ENCODE results near the gene FURIN.

GRCh38 chr15:90895571-90896117 is 27.3 kb downstream of the FURIN start:
- TF ChIP-seq, protein P1, sequence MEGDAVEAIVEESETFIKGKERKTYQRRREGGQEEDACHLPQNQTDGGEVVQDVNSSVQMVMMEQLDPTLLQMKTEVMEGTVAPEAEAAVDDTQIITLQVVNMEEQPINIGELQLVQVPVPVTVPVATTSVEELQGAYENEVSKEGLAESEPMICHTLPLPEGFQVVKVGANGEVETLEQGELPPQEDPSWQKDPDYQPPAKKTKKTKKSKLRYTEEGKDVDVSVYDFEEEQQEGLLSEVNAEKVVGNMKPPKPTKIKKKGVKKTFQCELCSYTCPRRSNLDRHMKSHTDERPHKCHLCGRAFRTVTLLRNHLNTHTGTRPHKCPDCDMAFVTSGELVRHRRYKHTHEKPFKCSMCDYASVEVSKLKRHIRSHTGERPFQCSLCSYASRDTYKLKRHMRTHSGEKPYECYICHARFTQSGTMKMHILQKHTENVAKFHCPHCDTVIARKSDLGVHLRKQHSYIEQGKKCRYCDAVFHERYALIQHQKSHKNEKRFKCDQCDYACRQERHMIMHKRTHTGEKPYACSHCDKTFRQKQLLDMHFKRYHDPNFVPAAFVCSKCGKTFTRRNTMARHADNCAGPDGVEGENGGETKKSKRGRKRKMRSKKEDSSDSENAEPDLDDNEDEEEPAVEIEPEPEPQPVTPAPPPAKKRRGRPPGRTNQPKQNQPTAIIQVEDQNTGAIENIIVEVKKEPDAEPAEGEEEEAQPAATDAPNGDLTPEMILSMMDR (IDR thresholded peaks at IDR 0.05; ENCODE audit: low read depth, low read length, poor library complexity, severe bottlenecking): no peak
- no peak for TF ChIP-seq EZH2phosphoT487 (IDR thresholded peaks at IDR 0.05; ENCODE audit: borderline replicate concordance, low read length)

All from DOHH2 (cell line).